Measurements from ENCODE around the gene TCF4. TPM values are rescaled to one million over a fixed set of nuclear protein-coding genes. Genes with fewer than 3 reads are reported as not detected.

The TCF4 gene
- total RNA-seq, 1 experiment from 2014 or later, result 261 TPM

GRCh38 chr18:55314615-55315237 is 273.3 kb downstream of the TCF4 start:
- Histone ChIP-seq H3K27ac (ENCODE audit: low read length) (peak overlapping the region; percentile 27; the same call in 1 of the 2 replicates), H3K9me3 (ENCODE audit: low read length) (no peaks in the 10 kb centered on the region), H3K9ac (ENCODE audit: low read length) (no peak overlapping the region), H3K36me3 (ENCODE audit: insufficient read depth, low read length) (no peaks in the 10 kb centered on the region), H2AFZ (ENCODE audit: low read length) (no peak overlapping the region), H3K79me2 (ENCODE audit: low read length) (peaks cover 100% of the 10 kb centered on the region), H3K27me3 (ENCODE audit: low read length) (no peaks in the 10 kb centered on the region), H3K4me1 (ENCODE audit: low read length) (peaks cover 98% of the 10 kb centered on the region), H3K9me2 (replicated peaks; ENCODE audit: insufficient read depth, low read length) (no peaks in the 10 kb centered on the region), H3K4me2 (ENCODE audit: low read depth, low read length, poor library complexity, severe bottlenecking) (peak overlapping the region; percentile 80), H4K20me1 (ENCODE audit: insufficient read depth, low read depth, low read length) (peaks cover 4% of the 10 kb centered on the region; the same call in 1 of the 2 replicates), H3K4me3 (ENCODE audit: low read length) (no peak overlapping the region)
- no peak for DNase-seq

- H3K4me2 ChIP-seq (ENCODE audit: low read depth, low read length, poor library complexity, severe bottlenecking), result peak overlapping the region; percentile 80
- no peak overlapping the region for H3K4me3 ChIP-seq (ENCODE audit: low read length)
- H3K36me3 ChIP-seq (ENCODE audit: insufficient read depth, low read length), result no peaks in the 10 kb centered on the region
- peaks cover 98% of the 10 kb centered on the region for H3K4me1 ChIP-seq (ENCODE audit: low read length)
- H3K9ac ChIP-seq (ENCODE audit: low read length), result no peak overlapping the region
- peaks cover 100% of the 10 kb centered on the region for H3K79me2 ChIP-seq (ENCODE audit: low read length)
- H3K27ac ChIP-seq (ENCODE audit: low read length), result 0 out of 2 replicates have a peak overlapping the region, but pooled peaks have one; percentile 27
- no peaks in the 10 kb centered on the region for H3K27me3 ChIP-seq (ENCODE audit: low read length)
- H2AFZ ChIP-seq (ENCODE audit: low read length), result no peak overlapping the region
- no peaks in the 10 kb centered on the region for H3K9me3 ChIP-seq (ENCODE audit: low read length)
- peaks cover 4% of the 10 kb centered on the region; the same call in 1 of the 2 replicates for H4K20me1 ChIP-seq (ENCODE audit: insufficient read depth, low read depth, low read length)
- no peak for DNase-seq
- H3K9me2 ChIP-seq (replicated peaks; ENCODE audit: insufficient read depth, low read length), result no peaks in the 10 kb centered on the region
These were observed 274.0 kb downstream of the TCF4 start for GRCh38 chr18:55314031-55314430.

GRCh38 chr18:55310863-55311262 is 277.1 kb downstream of the TCF4 start:
- Histone ChIP-seq H3K9me3 (ENCODE audit: low read length) (no peaks in the 10 kb centered on the region), H3K79me2 (ENCODE audit: low read length) (peaks cover 98% of the 10 kb centered on the region), H3K4me2 (ENCODE audit: low read depth, low read length, poor library complexity, severe bottlenecking) (no peak overlapping the region), H3K9ac (ENCODE audit: low read length) (no peak overlapping the region), H2AFZ (ENCODE audit: low read length) (no peak overlapping the region), H3K4me3 (ENCODE audit: low read length) (no peak overlapping the region), H3K27ac (ENCODE audit: low read length) (no peak overlapping the region), H3K36me3 (ENCODE audit: insufficient read depth, low read length) (no peaks in the 10 kb centered on the region; the same call in 1 of the 2 replicates), H3K27me3 (ENCODE audit: low read length) (no peaks in the 10 kb centered on the region), H4K20me1 (ENCODE audit: insufficient read depth, low read depth, low read length) (peaks cover 4% of the 10 kb centered on the region; the same call in 1 of the 2 replicates), H3K9me2 (replicated peaks; ENCODE audit: insufficient read depth, low read length) (no peaks in the 10 kb centered on the region), H3K4me1 (ENCODE audit: low read length) (peaks cover 88% of the 10 kb centered on the region)
- DNase-seq, result no peak

- Histone ChIP-seq H2AFZ (ENCODE audit: low read length) (no peak overlapping the region), H3K9me3 (ENCODE audit: low read length) (no peaks in the 10 kb centered on the region), H3K9ac (ENCODE audit: low read length) (no peak overlapping the region), H3K4me1 (ENCODE audit: low read length) (peaks cover 81% of the 10 kb centered on the region), H3K4me2 (ENCODE audit: low read depth, low read length, poor library complexity, severe bottlenecking) (no peak overlapping the region), H3K9me2 (replicated peaks; ENCODE audit: insufficient read depth, low read length) (no peaks in the 10 kb centered on the region), H4K20me1 (ENCODE audit: insufficient read depth, low read depth, low read length) (peaks cover 4% of the 10 kb centered on the region; the same call in 1 of the 2 replicates), H3K79me2 (ENCODE audit: low read length) (peaks cover 98% of the 10 kb centered on the region), H3K36me3 (ENCODE audit: insufficient read depth, low read length) (no peaks in the 10 kb centered on the region; the same call in 1 of the 2 replicates), H3K27ac (ENCODE audit: low read length) (no peak overlapping the region), H3K4me3 (ENCODE audit: low read length) (no peak overlapping the region), H3K27me3 (ENCODE audit: low read length) (no peaks in the 10 kb centered on the region)
- no peak for DNase-seq
These were observed 277.8 kb downstream of the TCF4 start for GRCh38 chr18:55310044-55310676.

- Histone ChIP-seq H3K27ac (ENCODE audit: low read length) (no peak overlapping the region), H3K4me1 (ENCODE audit: low read length) (peaks cover 72% of the 10 kb centered on the region), H3K4me2 (ENCODE audit: low read depth, low read length, poor library complexity, severe bottlenecking) (no peak overlapping the region), H3K9me3 (ENCODE audit: low read length) (no peaks in the 10 kb centered on the region), H3K36me3 (ENCODE audit: insufficient read depth, low read length) (peaks cover 4% of the 10 kb centered on the region; the same call in 1 of the 2 replicates), H4K20me1 (ENCODE audit: insufficient read depth, low read depth, low read length) (peaks cover 4% of the 10 kb centered on the region; the same call in 1 of the 2 replicates), H3K9ac (ENCODE audit: low read length) (no peak overlapping the region), H3K4me3 (ENCODE audit: low read length) (no peak overlapping the region), H3K79me2 (ENCODE audit: low read length) (peaks cover 98% of the 10 kb centered on the region), H3K9me2 (replicated peaks; ENCODE audit: insufficient read depth, low read length) (no peaks in the 10 kb centered on the region), H3K27me3 (ENCODE audit: low read length) (no peaks in the 10 kb centered on the region), H2AFZ (ENCODE audit: low read length) (no peak overlapping the region)
- DNase-seq, result no peak
These were observed 278.7 kb downstream of the TCF4 start for GRCh38 chr18:55309249-55309648.

- Histone ChIP-seq H3K79me2 (ENCODE audit: low read length) (peaks cover 98% of the 10 kb centered on the region), H3K27me3 (ENCODE audit: low read length) (no peaks in the 10 kb centered on the region), H3K4me3 (ENCODE audit: low read length) (no peak overlapping the region), H2AFZ (ENCODE audit: low read length) (no peak overlapping the region), H3K9me3 (ENCODE audit: low read length) (no peaks in the 10 kb centered on the region), H3K4me1 (ENCODE audit: low read length) (peaks cover 55% of the 10 kb centered on the region), H3K9ac (ENCODE audit: low read length) (no peak overlapping the region), H3K4me2 (ENCODE audit: low read depth, low read length, poor library complexity, severe bottlenecking) (peak overlapping the region; percentile 40), H3K27ac (ENCODE audit: low read length) (peak overlapping the region; percentile 43), H3K9me2 (replicated peaks; ENCODE audit: insufficient read depth, low read length) (no peaks in the 10 kb centered on the region), H4K20me1 (ENCODE audit: insufficient read depth, low read depth, low read length) (peaks cover 4% of the 10 kb centered on the region; the same call in 1 of the 2 replicates), H3K36me3 (ENCODE audit: insufficient read depth, low read length) (peaks cover 5% of the 10 kb centered on the region; the same call in 1 of the 2 replicates)
- DNase-seq, result no peak
These were observed 280.5 kb downstream of the TCF4 start for GRCh38 chr18:55307505-55307904.

GRCh38 chr18:55306359-55307024 is 281.5 kb downstream of the TCF4 start:
- Histone ChIP-seq H3K9me3 (ENCODE audit: low read length) (no peaks in the 10 kb centered on the region), H3K4me1 (ENCODE audit: low read length) (peaks cover 45% of the 10 kb centered on the region), H3K79me2 (ENCODE audit: low read length) (peaks cover 97% of the 10 kb centered on the region), H4K20me1 (ENCODE audit: insufficient read depth, low read depth, low read length) (peaks cover 4% of the 10 kb centered on the region; the same call in 1 of the 2 replicates), H3K4me3 (ENCODE audit: low read length) (no peak overlapping the region), H3K27ac (ENCODE audit: low read length) (peak overlapping the region; percentile 43), H3K4me2 (ENCODE audit: low read depth, low read length, poor library complexity, severe bottlenecking) (no peak overlapping the region), H3K9ac (ENCODE audit: low read length) (no peak overlapping the region), H3K9me2 (replicated peaks; ENCODE audit: insufficient read depth, low read length) (no peaks in the 10 kb centered on the region), H2AFZ (ENCODE audit: low read length) (no peak overlapping the region), H3K36me3 (ENCODE audit: insufficient read depth, low read length) (peaks cover 5% of the 10 kb centered on the region; the same call in 1 of the 2 replicates), H3K27me3 (ENCODE audit: low read length) (no peaks in the 10 kb centered on the region)
- DNase-seq, result no peak
